ENCODE measurements around the gene TREM1. TPM values are rescaled to one million over a fixed set of nuclear protein-coding genes. Genes with fewer than 3 reads are reported as not detected.

The TREM1 gene
- total RNA-seq, 4 donors from 2014 or later: 1.0 to 2.2 TPM; not detected in 2

DNA sequence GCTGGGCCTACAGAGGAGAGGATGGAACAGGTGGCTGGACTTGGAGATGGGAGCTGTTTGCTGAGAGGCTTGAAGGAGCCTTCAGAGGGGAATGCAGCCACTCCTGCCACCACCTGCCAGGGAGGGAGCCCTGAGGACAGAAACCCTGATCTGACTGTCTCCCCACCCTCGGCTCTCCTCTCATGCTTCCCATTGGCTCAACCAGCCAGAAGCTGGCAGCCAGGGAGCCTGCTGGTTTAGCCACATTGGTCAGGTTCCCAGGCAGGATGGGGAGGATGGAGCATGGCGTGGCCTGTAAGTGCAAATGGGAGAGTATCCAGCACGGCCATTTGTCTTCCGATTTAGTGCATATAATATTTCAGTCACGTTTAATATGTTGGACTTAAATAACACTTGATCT, 12.8 kb downstream of the TREM1 start:
- Histone ChIP-seq H3K36me3 (no peaks in the 10 kb centered on the region), H3K27me3 (peaks cover 21% of the 10 kb centered on the region), H3K9me3 (no peaks in the 10 kb centered on the region), H3K27ac (no peak overlapping the region), H3K4me3 (no peak overlapping the region), H3K4me1 (no peaks in the 10 kb centered on the region)
- TF ChIP-seq, protein P1, sequence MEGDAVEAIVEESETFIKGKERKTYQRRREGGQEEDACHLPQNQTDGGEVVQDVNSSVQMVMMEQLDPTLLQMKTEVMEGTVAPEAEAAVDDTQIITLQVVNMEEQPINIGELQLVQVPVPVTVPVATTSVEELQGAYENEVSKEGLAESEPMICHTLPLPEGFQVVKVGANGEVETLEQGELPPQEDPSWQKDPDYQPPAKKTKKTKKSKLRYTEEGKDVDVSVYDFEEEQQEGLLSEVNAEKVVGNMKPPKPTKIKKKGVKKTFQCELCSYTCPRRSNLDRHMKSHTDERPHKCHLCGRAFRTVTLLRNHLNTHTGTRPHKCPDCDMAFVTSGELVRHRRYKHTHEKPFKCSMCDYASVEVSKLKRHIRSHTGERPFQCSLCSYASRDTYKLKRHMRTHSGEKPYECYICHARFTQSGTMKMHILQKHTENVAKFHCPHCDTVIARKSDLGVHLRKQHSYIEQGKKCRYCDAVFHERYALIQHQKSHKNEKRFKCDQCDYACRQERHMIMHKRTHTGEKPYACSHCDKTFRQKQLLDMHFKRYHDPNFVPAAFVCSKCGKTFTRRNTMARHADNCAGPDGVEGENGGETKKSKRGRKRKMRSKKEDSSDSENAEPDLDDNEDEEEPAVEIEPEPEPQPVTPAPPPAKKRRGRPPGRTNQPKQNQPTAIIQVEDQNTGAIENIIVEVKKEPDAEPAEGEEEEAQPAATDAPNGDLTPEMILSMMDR (IDR thresholded peaks at IDR 0.05): no peak
- TF ChIP-seq POLR2AphosphoS5 (IDR thresholded peaks at IDR 0.05): no peak
- WGBS: 76% methylated on average over 5 of the region's 5 CpGs
- no peak for DNase-seq (ENCODE audit: low spot score in 2 of 2)

DNA sequence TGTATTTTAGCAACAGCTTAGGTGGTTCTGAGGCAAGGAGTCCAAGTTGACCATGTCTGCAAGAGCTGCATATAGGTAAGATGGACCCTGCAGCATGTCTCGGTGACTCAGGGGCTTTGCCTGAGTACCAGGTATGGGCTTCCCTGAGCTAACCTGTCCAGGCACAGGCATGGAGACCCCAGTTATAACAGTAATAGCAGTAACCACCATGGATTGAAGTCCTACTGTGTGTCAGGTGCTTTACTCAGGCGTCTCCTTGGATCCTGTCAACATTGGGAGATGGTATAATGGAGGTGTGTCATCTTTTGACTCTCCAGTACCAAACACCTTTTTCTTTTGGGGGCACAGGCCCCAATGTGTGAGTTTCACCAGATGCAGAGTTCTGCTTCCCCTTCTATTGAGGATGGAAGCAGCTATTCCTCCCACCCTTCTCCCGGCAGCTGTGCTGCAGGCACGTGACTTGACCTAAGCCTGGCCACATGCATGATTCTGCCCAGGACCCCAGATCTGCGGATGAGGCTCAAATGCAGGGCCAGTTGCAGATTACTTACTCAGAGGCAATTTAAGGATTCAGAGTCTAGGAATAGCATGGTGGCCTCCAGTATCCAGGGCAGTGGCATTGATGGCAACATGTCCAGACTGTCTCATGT, 13.8 kb downstream of the TREM1 start:
- no peaks in the 10 kb centered on the region for H3K36me3 ChIP-seq
- 91% methylated on average over 4 of the region's 5 CpGs for WGBS
- TF ChIP-seq POLR2A (IDR thresholded peaks at IDR 0.05) (no peak), EP300 (IDR thresholded peaks at IDR 0.05) (no peak), POLR2AphosphoS5 (IDR thresholded peaks at IDR 0.05) (no peak)
- TF ChIP-seq, protein P1 (IDR thresholded peaks at IDR 0.05): no peak
- H3K4me1 ChIP-seq: no peaks in the 10 kb centered on the region
- H3K27me3 ChIP-seq: peaks cover 16% of the 10 kb centered on the region
- no peaks in the 10 kb centered on the region for H3K9me3 ChIP-seq
- H3K4me3 ChIP-seq: no peak overlapping the region
- DNase-seq (ENCODE audit: low spot score in 2 of 2): no peak
- no peak overlapping the region for H3K27ac ChIP-seq

DNA sequence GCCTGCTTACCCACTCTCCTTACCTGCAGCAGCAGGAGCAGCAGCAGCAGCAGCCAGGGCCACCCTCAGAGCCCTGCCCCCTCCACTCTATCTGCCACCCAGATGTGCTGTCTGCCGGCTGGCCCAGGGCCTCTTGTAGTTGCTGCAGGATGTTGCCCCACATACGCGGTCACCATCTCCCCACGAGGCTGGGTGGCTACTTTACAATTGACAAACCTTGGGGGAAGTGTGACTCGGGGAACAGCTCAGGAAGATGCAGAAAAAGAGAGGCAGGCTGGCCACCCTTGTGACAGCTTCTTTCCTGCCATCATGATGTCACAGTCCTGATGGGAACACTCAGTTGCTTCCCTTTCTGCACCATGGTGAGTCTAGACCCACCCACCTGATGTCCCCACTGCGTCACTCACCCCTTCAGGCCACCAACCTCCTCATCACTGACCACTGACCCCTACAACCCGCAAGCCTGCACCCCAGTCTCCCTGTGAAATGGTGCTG, 14.5 kb downstream of the TREM1 start:
- Histone ChIP-seq H3K4me3 (no peak overlapping the region), H3K9me3 (no peaks in the 10 kb centered on the region), H3K4me1 (no peaks in the 10 kb centered on the region), H3K27ac (no peak overlapping the region), H3K36me3 (no peaks in the 10 kb centered on the region), H3K27me3 (peaks cover 10% of the 10 kb centered on the region)
- WGBS: 47% methylated on average over 6 of the region's 7 CpGs
- no peak for DNase-seq (ENCODE audit: low spot score in 2 of 2)
- TF ChIP-seq POLR2AphosphoS5 (IDR thresholded peaks at IDR 0.05): no peak
- TF ChIP-seq EP300 (IDR thresholded peaks at IDR 0.05): no peak
- no peak for TF ChIP-seq POLR2A (IDR thresholded peaks at IDR 0.05)
- TF ChIP-seq, protein P1 (IDR thresholded peaks at IDR 0.05): no peak

DNA sequence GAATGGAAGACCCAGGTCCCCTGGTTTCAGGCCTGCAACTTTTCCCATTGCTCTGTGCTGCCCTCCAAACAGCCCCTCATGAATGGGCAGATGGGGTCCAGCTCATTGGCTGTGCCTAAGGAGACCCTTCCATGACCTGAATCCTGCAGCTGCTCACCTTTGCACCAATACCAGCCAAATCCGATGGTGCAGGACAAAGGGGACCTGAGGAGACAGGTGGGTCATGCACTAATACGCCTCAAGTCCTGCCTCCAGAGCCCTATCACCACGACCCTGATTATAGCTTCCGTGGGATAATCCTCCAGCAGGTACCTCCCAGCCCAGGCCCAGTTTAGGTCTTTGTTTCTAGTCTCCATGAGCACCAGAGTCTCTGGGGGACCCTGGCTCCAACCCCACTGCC, 16.8 kb downstream of the TREM1 start:
- Histone ChIP-seq H3K4me1 (no peaks in the 10 kb centered on the region), H3K4me3 (no peak overlapping the region), H3K9me3 (no peaks in the 10 kb centered on the region), H3K27me3 (peaks cover 4% of the 10 kb centered on the region), H3K36me3 (no peaks in the 10 kb centered on the region), H3K27ac (no peak overlapping the region)
- TF ChIP-seq POLR2A (IDR thresholded peaks at IDR 0.05) (no peak), EP300 (IDR thresholded peaks at IDR 0.05) (no peak), POLR2AphosphoS5 (IDR thresholded peaks at IDR 0.05) (no peak)
- TF ChIP-seq, protein P1 (IDR thresholded peaks at IDR 0.05): no peak
- no peak for DNase-seq (ENCODE audit: low spot score in 2 of 2)
- WGBS: 98% methylated on average over 4 of the region's 4 CpGs

DNA sequence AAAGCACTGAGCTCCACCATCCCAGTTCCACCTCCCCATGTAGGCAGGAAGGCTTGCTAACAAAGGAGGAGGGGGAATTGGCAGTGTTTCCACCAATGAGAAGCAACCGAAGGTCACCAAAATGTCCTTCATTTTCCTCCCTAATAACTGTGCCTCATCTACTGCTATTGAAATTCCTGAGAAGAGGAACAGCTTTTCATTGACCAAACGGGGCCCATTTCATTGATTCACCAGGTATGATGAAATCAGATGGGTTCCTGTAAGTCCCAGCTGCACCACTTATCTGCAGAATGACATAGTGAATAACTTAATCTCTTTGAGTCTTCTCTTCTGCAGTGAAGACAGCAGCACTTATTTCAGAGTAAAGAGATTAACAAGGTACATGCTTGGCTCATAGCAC, 17.3 kb downstream of the TREM1 start:
- TF ChIP-seq, protein P1 (IDR thresholded peaks at IDR 0.05): no peak
- no peak for TF ChIP-seq POLR2AphosphoS5 (IDR thresholded peaks at IDR 0.05)
- TF ChIP-seq EP300 (IDR thresholded peaks at IDR 0.05): no peak
- no peak for TF ChIP-seq POLR2A (IDR thresholded peaks at IDR 0.05)

More for the DNA sequence above, 17.3 kb downstream of the TREM1 start:
- H3K36me3 ChIP-seq: no peaks in the 10 kb centered on the region
- H3K27ac ChIP-seq: no peak overlapping the region
- no peak for DNase-seq (ENCODE audit: low spot score in 2 of 2)
- H3K4me3 ChIP-seq: no peak overlapping the region
- 83% methylated on average over 2 of the region's 2 CpGs for WGBS
- H3K9me3 ChIP-seq: peaks cover under 1% of the 10 kb centered on the region
- H3K4me1 ChIP-seq: no peaks in the 10 kb centered on the region
- peaks cover 4% of the 10 kb centered on the region for H3K27me3 ChIP-seq
